ENCODE results near the gene ZNF662. TPM values are rescaled to one million over a fixed set of nuclear protein-coding genes. Genes with fewer than 3 reads are reported as not detected.

ZNF662 gene
- total and polyA plus RNA-seq, 2 experiments from 2014 or later: 1.5 to 2.3 TPM

GRCh38 chr3:42934111-42934510, 28.2 kb downstream of the ZNF662 start:
- DNase-seq: no peak
- in situ Hi-C loops (cut with MboI): no loop called here
- 62 to 67% methylated on average over 5 of the region's 5 CpGs for WGBS, 2 experiments (ENCODE audit: low coverage in 1 of 2, low lambda C conversion rate in 2 of 2, missing lambda C conversion rate in 2 of 2)
- Histone ChIP-seq H3K9me2 (ENCODE audit: insufficient read depth) (peaks cover 7% of the 10 kb centered on the region; the same call in 1 of the 2 replicates), H3K27me3 (replicated peaks; ENCODE audit: insufficient read depth) (no peaks in the 10 kb centered on the region), H3K79me2 (ENCODE audit: insufficient read depth) (no peaks in the 10 kb centered on the region), H3K27ac (no peak overlapping the region), H4K20me1 (ENCODE audit: insufficient read depth) (no peaks in the 10 kb centered on the region), H3K9me3 (ENCODE audit: low read depth) (no peaks in the 10 kb centered on the region), H3K4me2 (ENCODE audit: unreplicated experiment) (no peak overlapping the region), H3K4me1 (ENCODE audit: insufficient read depth) (no peaks in the 10 kb centered on the region), H3F3A (ENCODE audit: insufficient read depth) (no peaks in the 10 kb centered on the region), H3K4me3 (no peak overlapping the region), H3K9ac (no peak overlapping the region), H2AFZ (no peak overlapping the region), H3K36me3 (ENCODE audit: low read depth) (no peaks in the 10 kb centered on the region)
- no peak for TF ChIP-seq EZH2phosphoT487 (IDR thresholded peaks at IDR 0.05; ENCODE audit: insufficient read depth, low read depth)

GRCh38 chr3:42934910-42935309, 29.0 kb downstream of the ZNF662 start:
- no peaks in the 10 kb centered on the region for H3K36me3 ChIP-seq (ENCODE audit: low read depth)
- 23 to 34% methylated on average over 2 of the region's 2 CpGs for WGBS, 2 experiments (ENCODE audit: low coverage in 1 of 2, low lambda C conversion rate in 2 of 2, missing lambda C conversion rate in 2 of 2)

GRCh38 chr3:42935472-42935871, 29.5 kb downstream of the ZNF662 start:
- no peaks in the 10 kb centered on the region for H3K9me3 ChIP-seq (ENCODE audit: low read depth)
- in situ Hi-C loops (cut with MboI): no loop called here
- no peaks in the 10 kb centered on the region for H3K27me3 ChIP-seq (replicated peaks; ENCODE audit: insufficient read depth)
- H2AFZ ChIP-seq: peak overlapping the region; percentile 91
- no peaks in the 10 kb centered on the region for H4K20me1 ChIP-seq (ENCODE audit: insufficient read depth)
- H3K9me2 ChIP-seq (ENCODE audit: insufficient read depth): peaks cover 7% of the 10 kb centered on the region; the same call in 1 of the 2 replicates
- H3K36me3 ChIP-seq (ENCODE audit: low read depth): no peaks in the 10 kb centered on the region
- DNase-seq: no peak
- no peaks in the 10 kb centered on the region for H3F3A ChIP-seq (ENCODE audit: insufficient read depth)
- 75 to 78% methylated on average over 1 of the region's 1 CpG for WGBS, 2 experiments (ENCODE audit: low coverage in 1 of 2, low lambda C conversion rate in 2 of 2, missing lambda C conversion rate in 2 of 2)
- no peak for TF ChIP-seq EZH2phosphoT487 (IDR thresholded peaks at IDR 0.05; ENCODE audit: insufficient read depth, low read depth)
- no peak overlapping the region for H3K9ac ChIP-seq
- no peaks in the 10 kb centered on the region for H3K79me2 ChIP-seq (ENCODE audit: insufficient read depth)
- no peaks in the 10 kb centered on the region for H3K4me1 ChIP-seq (ENCODE audit: insufficient read depth)
- H3K4me2 ChIP-seq (ENCODE audit: unreplicated experiment): peak overlapping the region; percentile 78
- H3K27ac ChIP-seq: no peak overlapping the region
- no peak overlapping the region for H3K4me3 ChIP-seq

More at GRCh38 chr3:42934910-42935309, 29.0 kb downstream of the ZNF662 start:
- no peak overlapping the region for H3K4me3 ChIP-seq
- no peak overlapping the region for H2AFZ ChIP-seq
- H4K20me1 ChIP-seq (ENCODE audit: insufficient read depth): no peaks in the 10 kb centered on the region
- TF ChIP-seq EZH2phosphoT487 (IDR thresholded peaks at IDR 0.05; ENCODE audit: insufficient read depth, low read depth): no peak
- no peak for TF ChIP-seq EZH2 (IDR thresholded peaks at IDR 0.05; ENCODE audit: insufficient read depth, poor library complexity, severe bottlenecking)
- in situ Hi-C loops (cut with MboI): no loop called here
- H3F3A ChIP-seq (ENCODE audit: insufficient read depth): no peaks in the 10 kb centered on the region
- no peaks in the 10 kb centered on the region for H3K79me2 ChIP-seq (ENCODE audit: insufficient read depth)
- no peaks in the 10 kb centered on the region for H3K9me3 ChIP-seq (ENCODE audit: low read depth)
- H3K27me3 ChIP-seq (replicated peaks; ENCODE audit: insufficient read depth): no peaks in the 10 kb centered on the region
- no peaks in the 10 kb centered on the region for H3K4me1 ChIP-seq (ENCODE audit: insufficient read depth)
- no peak overlapping the region for H3K4me2 ChIP-seq (ENCODE audit: unreplicated experiment)
- peaks cover 7% of the 10 kb centered on the region; the same call in 1 of the 2 replicates for H3K9me2 ChIP-seq (ENCODE audit: insufficient read depth)
- no peak overlapping the region for H3K9ac ChIP-seq
- H3K27ac ChIP-seq: no peak overlapping the region
- no peak for DNase-seq

GRCh38 chr3:42936157-42936981, 30.4 kb downstream of the ZNF662 start:
- H3K4me3 ChIP-seq: peak overlapping the region; percentile 67
- in situ Hi-C loops (cut with MboI): no loop called here

More at GRCh38 chr3:42936157-42936981, 30.4 kb downstream of the ZNF662 start:
- Histone ChIP-seq H3K36me3 (ENCODE audit: low read depth) (no peaks in the 10 kb centered on the region), H3K27me3 (replicated peaks; ENCODE audit: insufficient read depth) (no peaks in the 10 kb centered on the region), H3K4me2 (ENCODE audit: unreplicated experiment) (peak overlapping the region; percentile 78), H3K9me2 (ENCODE audit: insufficient read depth) (peaks cover 7% of the 10 kb centered on the region; the same call in 1 of the 2 replicates), H3K9me3 (ENCODE audit: low read depth) (no peaks in the 10 kb centered on the region), H3F3A (ENCODE audit: insufficient read depth) (no peaks in the 10 kb centered on the region), H3K9ac (peak overlapping the region; percentile 69), H4K20me1 (ENCODE audit: insufficient read depth) (no peaks in the 10 kb centered on the region), H3K79me2 (ENCODE audit: insufficient read depth) (no peaks in the 10 kb centered on the region), H3K27ac (no peak overlapping the region), H3K4me1 (ENCODE audit: insufficient read depth) (no peaks in the 10 kb centered on the region), H2AFZ (peak overlapping the region; percentile 91)
- WGBS, 2 experiments (ENCODE audit: low coverage in 1 of 2, low lambda C conversion rate in 2 of 2, missing lambda C conversion rate in 2 of 2): 20 to 23% methylated on average over 42 to 43 of the region's 43 CpGs
- peak; percentile 73 for DNase-seq
- TF ChIP-seq EZH2 (IDR thresholded peaks at IDR 0.05; ENCODE audit: insufficient read depth, poor library complexity, severe bottlenecking) (no peak), EZH2phosphoT487 (IDR thresholded peaks at IDR 0.05; ENCODE audit: insufficient read depth, low read depth) (no peak)
